Ascending aorta (tissue), 2 donors: Measurements from ENCODE around the gene TMEM150B. TPM values are rescaled to one million over a fixed set of nuclear protein-coding genes. Genes with fewer than 3 reads are reported as not detected.

Experiments
- DNase-seq, 2 donors: peaks; one replicate each; pipeline ENCODE4 v3.0.0-alpha.2; 2019; ENCODE audit warnings: low spot score in 2 of 2
- H3K27ac ChIP-seq, 2 donors: fragments of 200-600 bp; sonication (generic); one replicate each; pipeline ENCODE4 v1.5.1; 2016 to 2017; ENCODE audit warnings: mild to moderate bottlenecking in 1 of 2
- H3K27me3 ChIP-seq: fragments of 200-600 bp; sonication (generic); one replicate; pipeline ENCODE4 v1.5.1; 2017
- H3K36me3 ChIP-seq, 2 donors: fragments of 200-600 bp; sonication (generic); one replicate each; pipeline ENCODE4 v1.5.1; 2016
- H3K4me1 ChIP-seq, 2 donors: fragments of 200-600 bp; sonication (generic); one replicate each; pipeline ENCODE4 v1.5.1; 2016 to 2017; ENCODE audit warnings: mild to moderate bottlenecking in 1 of 2
- H3K4me3 ChIP-seq, 2 donors: fragments of 200-600 bp; sonication (generic); one replicate each; pipeline ENCODE4 v1.5.1; 2016 to 2017; ENCODE audit warnings: mild to moderate bottlenecking in 1 of 2
- H3K9me3 ChIP-seq, 2 donors: fragments of 200-600 bp; sonication (generic); one replicate each; pipeline ENCODE4 v1.5.1; 2016
- intact Hi-C: fragments of 100-400 bp; cut with DNase I; formaldehyde crosslinking; loops from one replicate; pipeline ENCODE4 v1.15.1; 2023
- total RNA-seq: library from RNA; depleted of rRNA; stranded (reverse); fragments of >200 nt; gene quantifications from one replicate; pipeline ENCODE4 v1.1.0, GENCODE V29; 2016
- TF ChIP-seq, protein P1 (sequence below), 3 experiments: fragments of 200-600 bp in 2 of 3; fragments of 450-650 bp in 1 of 3; sonication (generic) in 2 of 3; IDR thresholded peaks; one replicate each; pipeline ENCODE4 v1.5.1; 2016 to 2019; ENCODE audit warnings: antibody characterized with exemption in 3 of 3, mild to moderate bottlenecking in 1 of 3, moderate library complexity in 1 of 3

TMEM150B gene
- total RNA-seq, 1 donor from 2014 or later, result not detected

DNA sequence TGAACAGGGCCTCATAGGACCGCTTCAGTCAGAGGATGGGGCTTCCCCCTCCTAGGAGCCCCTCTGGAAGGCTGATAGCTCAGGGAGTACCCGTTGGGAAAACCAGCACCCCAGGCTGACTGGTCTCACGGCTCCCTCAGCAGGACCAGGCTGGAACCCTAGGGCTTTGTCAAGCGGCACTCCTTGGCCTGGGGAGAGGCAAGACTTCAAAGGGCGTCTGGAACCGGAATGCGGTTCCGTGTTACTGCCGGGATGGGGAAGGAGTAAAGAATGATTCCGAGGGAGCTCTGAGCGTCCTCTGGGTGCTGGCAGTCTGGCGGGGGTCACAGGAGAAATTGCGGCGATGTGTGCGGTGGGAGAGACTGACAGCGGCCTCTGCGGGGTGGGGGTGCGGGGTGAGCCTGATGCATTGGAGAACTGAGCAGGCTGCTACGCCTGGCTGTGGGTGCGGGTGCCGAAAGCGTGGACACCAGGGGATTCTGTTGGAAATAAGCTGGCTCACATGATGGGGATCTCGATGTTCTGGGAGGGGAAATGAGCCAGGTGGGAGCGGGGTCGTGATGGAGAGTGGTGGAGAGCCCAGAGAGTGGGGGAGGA is 27.5 kb upstream of the TMEM150B start:
- Histone ChIP-seq H3K36me3 (no peaks in the 10 kb centered on the region), H3K4me1 (peaks cover 3 to 12% of the 10 kb centered on the region in 2 donors), H3K27me3 (peaks cover 11% of the 10 kb centered on the region), H3K27ac (no peak overlapping the region), H3K9me3 (no peaks in the 10 kb centered on the region), H3K4me3 (no peak overlapping the region)
- DNase-seq, result no peak
- intact Hi-C loops, result no loop called here
- TF ChIP-seq, protein P1, sequence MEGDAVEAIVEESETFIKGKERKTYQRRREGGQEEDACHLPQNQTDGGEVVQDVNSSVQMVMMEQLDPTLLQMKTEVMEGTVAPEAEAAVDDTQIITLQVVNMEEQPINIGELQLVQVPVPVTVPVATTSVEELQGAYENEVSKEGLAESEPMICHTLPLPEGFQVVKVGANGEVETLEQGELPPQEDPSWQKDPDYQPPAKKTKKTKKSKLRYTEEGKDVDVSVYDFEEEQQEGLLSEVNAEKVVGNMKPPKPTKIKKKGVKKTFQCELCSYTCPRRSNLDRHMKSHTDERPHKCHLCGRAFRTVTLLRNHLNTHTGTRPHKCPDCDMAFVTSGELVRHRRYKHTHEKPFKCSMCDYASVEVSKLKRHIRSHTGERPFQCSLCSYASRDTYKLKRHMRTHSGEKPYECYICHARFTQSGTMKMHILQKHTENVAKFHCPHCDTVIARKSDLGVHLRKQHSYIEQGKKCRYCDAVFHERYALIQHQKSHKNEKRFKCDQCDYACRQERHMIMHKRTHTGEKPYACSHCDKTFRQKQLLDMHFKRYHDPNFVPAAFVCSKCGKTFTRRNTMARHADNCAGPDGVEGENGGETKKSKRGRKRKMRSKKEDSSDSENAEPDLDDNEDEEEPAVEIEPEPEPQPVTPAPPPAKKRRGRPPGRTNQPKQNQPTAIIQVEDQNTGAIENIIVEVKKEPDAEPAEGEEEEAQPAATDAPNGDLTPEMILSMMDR (IDR thresholded peaks at IDR 0.05), result no peak

DNA sequence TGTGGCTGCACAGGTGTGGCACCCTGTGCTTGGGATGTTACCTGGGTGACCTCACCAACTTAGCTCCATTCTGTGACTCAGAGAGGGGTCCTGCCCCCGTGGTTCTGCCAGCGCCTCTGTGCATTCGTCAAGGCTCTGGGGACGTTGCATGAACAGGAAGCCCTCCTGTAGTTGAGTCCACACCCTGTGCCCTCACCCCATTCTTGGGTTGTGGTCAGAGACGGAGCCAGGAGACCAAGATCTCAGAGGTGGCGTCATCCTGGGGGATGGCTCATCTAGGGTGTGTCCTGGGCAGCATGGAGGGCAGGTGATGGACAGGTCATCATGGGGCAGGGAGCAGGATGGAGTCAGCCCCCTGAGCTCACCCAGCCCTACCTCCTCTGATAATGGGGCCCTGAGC is 26.9 kb upstream of the TMEM150B start:
- H3K27me3 ChIP-seq, result peaks cover 11% of the 10 kb centered on the region

DNA sequence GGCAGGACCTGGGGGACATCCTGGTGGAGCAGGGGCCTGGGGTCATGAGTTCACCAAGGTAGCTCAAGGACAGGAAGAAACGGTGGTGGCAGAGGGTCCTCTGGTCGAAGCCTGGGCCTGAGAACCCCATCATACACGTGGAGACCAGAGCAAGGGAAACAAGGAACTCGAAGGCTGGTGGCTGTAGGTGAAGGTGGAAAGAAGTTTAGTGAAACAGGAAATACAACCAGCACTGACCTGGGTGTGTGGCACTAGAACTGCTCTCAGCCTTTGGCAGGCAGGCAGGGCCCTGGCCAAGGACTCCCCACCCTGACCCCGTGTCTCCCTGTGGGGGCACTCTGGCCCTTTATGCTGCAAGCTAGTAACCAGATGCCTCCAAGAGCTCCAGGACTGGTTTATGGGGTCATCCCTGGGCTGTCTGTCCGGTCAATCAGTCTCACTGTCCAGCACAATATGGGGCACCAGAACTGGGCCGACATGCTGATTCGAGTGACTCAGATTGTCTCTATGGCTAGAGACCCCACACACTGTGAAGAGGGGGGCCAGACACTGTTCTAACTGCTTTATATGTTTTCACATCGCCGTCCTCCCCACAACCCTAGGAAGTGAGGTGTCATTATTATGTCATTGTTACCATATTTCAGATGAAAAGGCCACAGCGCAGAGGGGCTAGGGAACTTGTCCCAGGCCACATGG is 25.6 kb upstream of the TMEM150B start:
- Histone ChIP-seq H3K36me3 (peaks cover 0 to 13% of the 10 kb centered on the region in 2 donors), H3K4me3 (no peak overlapping the region), H3K4me1 (peaks cover 3 to 12% of the 10 kb centered on the region in 2 donors), H3K9me3 (no peaks in the 10 kb centered on the region), H3K27ac (no peak overlapping the region), H3K27me3 (peaks cover 11% of the 10 kb centered on the region)
- TF ChIP-seq, protein P1 (IDR thresholded peaks at IDR 0.05), result no peak
- no peak for DNase-seq
- intact Hi-C loops, result no loop called here

More for the DNA sequence above, 26.9 kb upstream of the TMEM150B start:
- DNase-seq, result no peak
- peaks cover 0 to 5% of the 10 kb centered on the region in 2 donors for H3K36me3 ChIP-seq
- peaks cover 3 to 12% of the 10 kb centered on the region in 2 donors for H3K4me1 ChIP-seq
- H3K27ac ChIP-seq, result no peak overlapping the region
- intact Hi-C loops, result no loop called here
- H3K9me3 ChIP-seq, result no peaks in the 10 kb centered on the region
- no peak overlapping the region for H3K4me3 ChIP-seq
- TF ChIP-seq, protein P1 (IDR thresholded peaks at IDR 0.05), result no peak

DNA sequence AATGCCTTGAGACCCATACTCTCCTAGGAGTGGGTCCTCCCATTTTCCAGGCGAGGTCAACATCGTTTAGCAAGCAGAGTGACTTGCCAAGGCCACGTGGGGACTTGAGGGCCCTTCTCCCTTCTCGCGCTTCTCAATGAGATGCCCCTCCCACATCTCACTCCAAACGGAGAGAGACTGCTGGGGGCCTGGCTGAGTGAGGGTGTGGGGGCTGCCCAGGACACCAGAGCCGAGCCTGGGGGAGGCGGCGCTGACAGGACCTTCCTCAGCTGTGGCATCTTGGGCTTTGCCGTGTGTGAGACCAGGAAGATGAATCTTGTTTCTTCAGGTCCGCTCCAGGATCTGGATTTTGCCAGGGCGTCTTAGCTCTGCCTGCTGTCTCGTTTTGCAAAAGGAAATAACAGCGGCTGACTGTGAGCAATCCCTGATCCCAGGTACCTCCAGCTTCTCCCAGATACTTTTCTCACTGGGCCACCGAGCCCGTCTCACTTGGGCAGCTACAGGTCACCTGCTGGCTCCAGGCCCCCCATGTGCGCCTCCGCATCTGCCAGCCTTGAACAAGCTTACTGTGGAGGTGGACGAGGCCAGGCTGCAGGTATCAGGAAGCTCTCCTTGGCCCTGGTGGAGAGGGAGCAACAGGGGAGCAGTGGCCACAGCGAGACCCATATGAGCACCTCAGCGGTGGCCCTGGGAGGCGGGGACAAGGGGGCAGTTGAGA is 23.3 kb upstream of the TMEM150B start:
- no peak overlapping the region for H3K4me3 ChIP-seq
- H3K4me1 ChIP-seq, result peaks cover 3 to 5% of the 10 kb centered on the region in 2 donors
- no peaks in the 10 kb centered on the region for H3K27me3 ChIP-seq
- intact Hi-C loops, result no loop called here
- no peaks in the 10 kb centered on the region for H3K9me3 ChIP-seq
- no peak overlapping the region for H3K27ac ChIP-seq
- no peak for DNase-seq
- peaks cover 3 to 16% of the 10 kb centered on the region in 2 donors for H3K36me3 ChIP-seq
- TF ChIP-seq, protein P1 (IDR thresholded peaks at IDR 0.05), result no peak

DNA sequence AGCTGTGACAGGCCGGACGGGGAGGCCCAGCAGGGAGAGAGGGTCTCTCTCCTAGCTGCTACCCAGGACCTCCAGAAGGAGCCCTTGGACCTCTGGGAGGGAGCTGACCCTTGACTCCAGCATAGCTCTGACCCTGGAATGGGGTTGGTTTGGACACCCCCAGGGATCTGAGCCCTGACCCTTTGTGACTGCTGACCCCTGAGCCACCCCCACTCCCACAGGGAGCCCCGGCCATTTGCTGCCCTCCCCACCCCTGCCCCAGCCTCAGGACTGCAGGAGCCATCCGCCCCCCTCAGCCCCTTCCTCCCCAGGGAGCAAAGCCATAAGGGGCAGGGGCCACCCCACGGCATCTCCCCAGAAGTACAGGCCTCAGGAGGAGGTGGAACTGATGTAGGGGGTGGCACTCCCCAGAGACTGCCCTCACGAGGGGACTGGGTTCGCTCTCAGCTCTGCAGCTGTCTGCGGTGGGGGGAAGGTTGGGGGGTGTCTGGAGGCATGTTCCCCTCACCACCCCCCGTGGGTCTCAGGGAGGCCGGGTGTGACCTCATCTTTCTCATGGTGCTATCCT is 22.4 kb upstream of the TMEM150B start:
- TF ChIP-seq, protein P1 (IDR thresholded peaks at IDR 0.05), result no peak
- H3K27ac ChIP-seq, result no peak overlapping the region

More for the DNA sequence above, 22.4 kb upstream of the TMEM150B start:
- Histone ChIP-seq H3K9me3 (no peaks in the 10 kb centered on the region), H3K4me1 (no peaks in the 10 kb centered on the region), H3K4me3 (no peak overlapping the region), H3K36me3 (peaks cover 7 to 19% of the 10 kb centered on the region in 2 donors), H3K27me3 (no peaks in the 10 kb centered on the region)
- DNase-seq, result no peak
- intact Hi-C loops, result no loop called here
